ENCODE measurements around the gene DOP1A.

GRCh38 chr6:83072726-83073125 lies 5.3 kb downstream of the DOP1A start:
- TF ChIP-seq, protein P1, sequence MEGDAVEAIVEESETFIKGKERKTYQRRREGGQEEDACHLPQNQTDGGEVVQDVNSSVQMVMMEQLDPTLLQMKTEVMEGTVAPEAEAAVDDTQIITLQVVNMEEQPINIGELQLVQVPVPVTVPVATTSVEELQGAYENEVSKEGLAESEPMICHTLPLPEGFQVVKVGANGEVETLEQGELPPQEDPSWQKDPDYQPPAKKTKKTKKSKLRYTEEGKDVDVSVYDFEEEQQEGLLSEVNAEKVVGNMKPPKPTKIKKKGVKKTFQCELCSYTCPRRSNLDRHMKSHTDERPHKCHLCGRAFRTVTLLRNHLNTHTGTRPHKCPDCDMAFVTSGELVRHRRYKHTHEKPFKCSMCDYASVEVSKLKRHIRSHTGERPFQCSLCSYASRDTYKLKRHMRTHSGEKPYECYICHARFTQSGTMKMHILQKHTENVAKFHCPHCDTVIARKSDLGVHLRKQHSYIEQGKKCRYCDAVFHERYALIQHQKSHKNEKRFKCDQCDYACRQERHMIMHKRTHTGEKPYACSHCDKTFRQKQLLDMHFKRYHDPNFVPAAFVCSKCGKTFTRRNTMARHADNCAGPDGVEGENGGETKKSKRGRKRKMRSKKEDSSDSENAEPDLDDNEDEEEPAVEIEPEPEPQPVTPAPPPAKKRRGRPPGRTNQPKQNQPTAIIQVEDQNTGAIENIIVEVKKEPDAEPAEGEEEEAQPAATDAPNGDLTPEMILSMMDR (IDR thresholded peaks at IDR 0.05; ENCODE audit: low read depth, low read length, missing input control) = no peak
- TF ChIP-seq REST (IDR thresholded peaks at IDR 0.05) (no peak), HNF4A (conservative IDR thresholded peaks at IDR 0.05) (no peak), RXRA (IDR thresholded peaks at IDR 0.05) (no peak), GABPA (IDR thresholded peaks at IDR 0.05 in 1 of 2, conservative IDR thresholded peaks at IDR 0.05 in 1 of 2) (no peak), ATF3 (IDR thresholded peaks at IDR 0.05) (no peak), EGR1 (IDR thresholded peaks at IDR 0.05; ENCODE audit: low read depth in 2 of 2) (no peak)
